Measurements from ENCODE around the gene RAPGEF2. TPM values are rescaled to one million over a fixed set of nuclear protein-coding genes. Genes with fewer than 3 reads are reported as not detected.
"Not testable (repeated sequence)": the region's sequence is repeated elsewhere in the genome, so short reads cannot be mapped to it uniquely, and the experiment has no call there.

Gene RAPGEF2
- total and polyA plus RNA-seq, 11 donors: 10.6 to 75.9 (median 51.2) TPM

DNA sequence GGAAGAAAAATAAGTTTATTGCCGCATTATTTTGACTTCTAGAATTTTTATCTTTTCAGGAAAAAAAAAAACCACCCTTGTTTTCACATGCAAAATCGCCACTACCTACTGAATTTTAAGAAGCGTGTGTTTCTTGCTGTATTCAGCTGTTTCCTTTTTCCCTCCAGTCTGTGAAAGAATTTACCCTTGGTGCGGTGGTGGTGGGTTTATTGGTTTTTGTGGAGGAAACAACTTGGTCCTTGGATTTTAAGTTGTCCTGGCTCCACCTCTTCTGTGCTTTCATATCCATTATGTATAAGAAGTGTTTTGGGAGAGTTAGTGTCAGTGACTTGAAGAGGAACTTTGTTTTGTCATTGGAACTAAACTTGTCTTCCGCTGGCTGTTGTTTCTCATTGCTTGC lies 8.1 kb downstream of the RAPGEF2 start:
- no peaks in the 10 kb centered on the region for H3K27me3 ChIP-seq
- H3K9me3 ChIP-seq: peaks cover 0 to 8% (median 2%) of the 10 kb centered on the region in 12 donors
- H3K4me1 ChIP-seq: peaks cover 0 to 62% (median 32%) of the 10 kb centered on the region in 12 donors
- no peak for ATAC-seq
- 62 to 78% (median 72%) methylated on average over 5 of the region's 5 CpGs for WGBS, 4 donors
- intact Hi-C loops (cut with DNase I): loop anchor here in 2 of 10 donors (5.0 kb wide), 2 partner anchors 36 to 41 kb away; no protein-coding TSS in a partner anchor
- no peak overlapping the region for H3K4me3 ChIP-seq
- H3K36me3 ChIP-seq: no peaks in the 10 kb centered on the region
- TF ChIP-seq, protein P1, sequence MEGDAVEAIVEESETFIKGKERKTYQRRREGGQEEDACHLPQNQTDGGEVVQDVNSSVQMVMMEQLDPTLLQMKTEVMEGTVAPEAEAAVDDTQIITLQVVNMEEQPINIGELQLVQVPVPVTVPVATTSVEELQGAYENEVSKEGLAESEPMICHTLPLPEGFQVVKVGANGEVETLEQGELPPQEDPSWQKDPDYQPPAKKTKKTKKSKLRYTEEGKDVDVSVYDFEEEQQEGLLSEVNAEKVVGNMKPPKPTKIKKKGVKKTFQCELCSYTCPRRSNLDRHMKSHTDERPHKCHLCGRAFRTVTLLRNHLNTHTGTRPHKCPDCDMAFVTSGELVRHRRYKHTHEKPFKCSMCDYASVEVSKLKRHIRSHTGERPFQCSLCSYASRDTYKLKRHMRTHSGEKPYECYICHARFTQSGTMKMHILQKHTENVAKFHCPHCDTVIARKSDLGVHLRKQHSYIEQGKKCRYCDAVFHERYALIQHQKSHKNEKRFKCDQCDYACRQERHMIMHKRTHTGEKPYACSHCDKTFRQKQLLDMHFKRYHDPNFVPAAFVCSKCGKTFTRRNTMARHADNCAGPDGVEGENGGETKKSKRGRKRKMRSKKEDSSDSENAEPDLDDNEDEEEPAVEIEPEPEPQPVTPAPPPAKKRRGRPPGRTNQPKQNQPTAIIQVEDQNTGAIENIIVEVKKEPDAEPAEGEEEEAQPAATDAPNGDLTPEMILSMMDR (IDR thresholded peaks at IDR 0.05): no peak
- TF ChIP-seq POLR2A (IDR thresholded peaks at IDR 0.05): no peak
- no peak overlapping the region for H3K27ac ChIP-seq
- no peak for DNase-seq

DNA sequence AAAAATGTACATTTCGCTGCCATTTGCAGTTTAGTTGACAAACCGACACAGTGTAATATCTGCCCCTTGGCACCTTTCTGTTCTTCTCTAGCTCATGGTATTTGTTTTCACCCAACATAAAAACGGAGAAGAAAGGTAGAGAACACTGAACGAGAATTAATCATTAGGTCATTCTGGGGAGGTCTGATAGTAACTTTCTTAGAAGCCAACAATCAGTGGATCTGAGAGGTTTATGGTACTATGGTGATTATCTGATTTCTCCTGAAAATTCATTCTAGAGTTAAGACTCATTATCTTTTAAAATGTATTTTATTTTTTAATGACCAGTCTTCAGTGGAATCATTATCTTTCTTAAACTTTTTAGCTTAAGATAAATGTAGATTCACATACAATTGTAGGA lies 8.5 kb downstream of the RAPGEF2 start:
- no peak for DNase-seq
- 80 to 82% (median 81%) methylated on average over 4 of the region's 4 CpGs for WGBS, 4 donors
- Histone ChIP-seq H3K27ac (no peak overlapping the region), H3K36me3 (no peaks in the 10 kb centered on the region), H3K4me3 (no peak overlapping the region), H3K27me3 (no peaks in the 10 kb centered on the region), H3K4me1 (peaks cover 0 to 60% (median 28%) of the 10 kb centered on the region in 12 donors), H3K9me3 (peaks cover 0 to 13% (median 2%) of the 10 kb centered on the region in 12 donors)
- TF ChIP-seq, protein P1 (IDR thresholded peaks at IDR 0.05): no peak
- TF ChIP-seq POLR2A (IDR thresholded peaks at IDR 0.05): no peak
- intact Hi-C loops (cut with DNase I): loop anchor here in 2 of 10 donors (5.0 kb wide), 2 partner anchors 36 to 41 kb away; no protein-coding TSS in a partner anchor
- no peak for ATAC-seq

DNA sequence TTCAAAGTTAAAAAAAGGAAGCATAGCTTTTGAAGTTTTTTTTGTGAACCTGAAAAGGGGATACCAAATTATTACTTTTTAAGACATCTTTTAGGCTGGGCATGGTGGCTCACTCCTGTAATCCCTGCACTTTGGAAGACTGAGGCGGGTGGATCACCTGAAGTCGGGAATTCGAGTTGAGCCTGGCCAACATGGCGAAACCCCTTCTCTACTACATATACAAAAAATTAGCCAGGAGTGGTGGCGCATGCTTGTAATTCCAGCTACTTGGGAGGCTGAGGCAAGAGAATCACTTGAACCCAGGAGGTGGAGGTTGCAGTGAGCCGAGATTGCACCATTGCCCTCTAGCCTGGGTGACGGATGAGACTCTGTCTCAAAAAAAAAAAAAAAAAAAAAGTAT lies 10.5 kb downstream of the RAPGEF2 start:
- intact Hi-C loops (cut with DNase I): loop anchor here in 2 of 10 donors (5.0 kb wide), 2 partner anchors 34 to 39 kb away; no protein-coding TSS in a partner anchor
- not testable (repeated sequence) for H3K27ac ChIP-seq, H3K27me3 ChIP-seq, ATAC-seq, DNase-seq, H3K4me3 ChIP-seq, H3K36me3 ChIP-seq
- WGBS, 4 donors: 94 to 98% (median 97%) methylated on average over 7 of the region's 7 CpGs
- peaks cover 0 to 14% (median 2%) of the 10 kb centered on the region in 12 donors for H3K9me3 ChIP-seq
- H3K4me1 ChIP-seq: peaks cover 0 to 59% (median 21%) of the 10 kb centered on the region in 12 donors

DNA sequence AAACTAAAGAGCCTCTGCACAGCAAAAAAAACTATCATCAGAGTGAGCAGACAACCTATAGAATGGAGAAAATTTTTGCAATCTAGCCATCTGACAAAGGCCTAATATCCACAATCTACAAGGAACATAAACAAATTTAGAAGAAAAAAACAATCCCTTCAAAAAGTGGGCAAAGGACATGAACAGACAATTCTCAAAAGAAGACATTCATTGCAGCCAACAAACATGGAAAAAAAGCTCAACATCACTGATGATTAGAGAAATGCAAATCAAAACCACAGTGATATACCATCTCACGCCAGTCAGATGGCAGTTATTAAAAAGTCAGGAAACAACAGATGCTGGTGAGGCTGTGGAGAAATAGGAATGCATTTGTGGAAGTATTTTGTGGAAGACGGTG lies 13.2 kb downstream of the RAPGEF2 start:
- peaks cover 0 to 43% (median 16%) of the 10 kb centered on the region in 12 donors for H3K4me1 ChIP-seq
- H3K9me3 ChIP-seq: peaks cover 0 to 14% (median 2%) of the 10 kb centered on the region in 12 donors
- H3K27me3 ChIP-seq, ATAC-seq, DNase-seq, H3K4me3 ChIP-seq, H3K27ac ChIP-seq, H3K36me3 ChIP-seq: not testable (repeated sequence)
- intact Hi-C loops (cut with DNase I): loop anchor here in 1 of 10 donors (5.0 kb wide), 1 partner anchor 36 kb away; no protein-coding TSS in a partner anchor
- WGBS, 4 donors: 90 to 94% (median 91%) methylated on average over 2 of the region's 2 CpGs

DNA sequence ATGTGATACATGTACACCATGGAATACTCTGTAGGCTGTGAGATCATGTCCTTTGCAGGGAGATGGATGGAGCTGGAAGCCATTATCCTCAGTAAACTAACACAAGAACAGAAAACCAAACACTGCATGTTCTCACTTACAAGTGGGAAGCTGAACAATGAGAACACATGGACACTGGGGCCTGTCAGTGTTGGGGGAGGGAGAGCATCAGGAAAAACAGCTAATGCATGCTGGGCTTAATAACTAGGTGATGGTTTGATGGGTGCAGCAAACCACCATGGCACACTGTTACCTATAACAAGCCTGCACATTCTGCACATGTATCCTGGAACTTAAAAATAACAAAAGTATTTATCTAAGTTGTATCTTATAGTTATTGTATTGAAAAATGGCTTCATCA lies 13.8 kb downstream of the RAPGEF2 start:
- not testable (repeated sequence) for H3K27ac ChIP-seq, ATAC-seq, H3K4me3 ChIP-seq, DNase-seq, H3K27me3 ChIP-seq, H3K36me3 ChIP-seq
- H3K4me1 ChIP-seq: peaks cover 0 to 37% (median 16%) of the 10 kb centered on the region in 12 donors
- H3K9me3 ChIP-seq: peaks cover 0 to 14% (median 2%) of the 10 kb centered on the region in 12 donors
- intact Hi-C loops (cut with DNase I): loop anchor here in 1 of 10 donors (5.0 kb wide), 1 partner anchor 36 kb away; no protein-coding TSS in a partner anchor

DNA sequence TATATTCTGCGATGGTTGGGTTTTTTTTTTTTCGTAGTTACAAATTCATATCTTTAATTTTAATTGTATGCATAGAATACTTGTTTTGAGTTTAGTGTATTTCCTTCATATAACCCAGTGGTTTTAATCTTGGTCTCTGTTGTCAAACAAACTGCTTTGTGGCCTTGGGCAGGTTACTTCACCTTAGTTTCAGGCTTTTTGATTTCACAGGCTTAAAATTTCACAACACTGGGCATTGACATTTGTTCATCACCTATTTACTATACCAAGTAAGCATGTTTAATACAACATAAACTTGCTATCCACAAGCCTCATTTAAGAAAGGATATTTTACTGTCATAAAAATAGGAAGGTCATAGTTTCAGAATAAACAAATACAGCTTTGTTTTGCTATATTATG lies 14.7 kb downstream of the RAPGEF2 start:
- Histone ChIP-seq H3K9me3 (peaks cover 0 to 14% (median 2%) of the 10 kb centered on the region in 12 donors), H3K4me3 (no peak overlapping the region), H3K36me3 (no peaks in the 10 kb centered on the region), H3K27ac (no peak overlapping the region), H3K4me1 (peaks cover 0 to 29% (median 14%) of the 10 kb centered on the region in 12 donors), H3K27me3 (no peaks in the 10 kb centered on the region)
- WGBS, 4 donors: 68 to 80% (median 73%) methylated on average over 2 of the region's 2 CpGs
- intact Hi-C loops (cut with DNase I): loop anchor here in 1 of 10 donors (5.0 kb wide), 1 partner anchor 35 kb away; no protein-coding TSS in a partner anchor
- no peak for TF ChIP-seq POLR2A (IDR thresholded peaks at IDR 0.05)
- TF ChIP-seq, protein P1 (IDR thresholded peaks at IDR 0.05): no peak
- no peak for DNase-seq
- ATAC-seq: no peak
